ENCODE measurements around the gene KXD1.

The KXD1 gene

DNA sequence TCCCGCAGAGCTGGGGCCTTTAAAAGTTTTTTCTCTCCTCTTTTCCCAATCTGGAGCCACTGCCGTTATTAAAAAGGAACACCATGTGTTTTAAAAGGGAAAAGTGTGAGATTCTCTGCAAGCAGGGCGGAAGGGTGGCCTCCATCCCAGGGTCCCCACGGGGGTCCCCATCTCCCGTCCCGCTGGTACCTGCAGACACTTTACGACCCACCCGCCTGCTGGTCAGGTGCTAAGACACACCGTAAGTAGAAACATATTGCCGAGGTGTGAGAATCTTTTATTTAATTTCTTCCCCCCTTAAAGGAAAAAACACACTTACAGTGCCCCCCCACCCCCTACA, 47.1 kb downstream of the KXD1 start:
- TF ChIP-seq, protein P1, sequence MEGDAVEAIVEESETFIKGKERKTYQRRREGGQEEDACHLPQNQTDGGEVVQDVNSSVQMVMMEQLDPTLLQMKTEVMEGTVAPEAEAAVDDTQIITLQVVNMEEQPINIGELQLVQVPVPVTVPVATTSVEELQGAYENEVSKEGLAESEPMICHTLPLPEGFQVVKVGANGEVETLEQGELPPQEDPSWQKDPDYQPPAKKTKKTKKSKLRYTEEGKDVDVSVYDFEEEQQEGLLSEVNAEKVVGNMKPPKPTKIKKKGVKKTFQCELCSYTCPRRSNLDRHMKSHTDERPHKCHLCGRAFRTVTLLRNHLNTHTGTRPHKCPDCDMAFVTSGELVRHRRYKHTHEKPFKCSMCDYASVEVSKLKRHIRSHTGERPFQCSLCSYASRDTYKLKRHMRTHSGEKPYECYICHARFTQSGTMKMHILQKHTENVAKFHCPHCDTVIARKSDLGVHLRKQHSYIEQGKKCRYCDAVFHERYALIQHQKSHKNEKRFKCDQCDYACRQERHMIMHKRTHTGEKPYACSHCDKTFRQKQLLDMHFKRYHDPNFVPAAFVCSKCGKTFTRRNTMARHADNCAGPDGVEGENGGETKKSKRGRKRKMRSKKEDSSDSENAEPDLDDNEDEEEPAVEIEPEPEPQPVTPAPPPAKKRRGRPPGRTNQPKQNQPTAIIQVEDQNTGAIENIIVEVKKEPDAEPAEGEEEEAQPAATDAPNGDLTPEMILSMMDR (IDR thresholded peaks at IDR 0.05): no peak

DNA sequence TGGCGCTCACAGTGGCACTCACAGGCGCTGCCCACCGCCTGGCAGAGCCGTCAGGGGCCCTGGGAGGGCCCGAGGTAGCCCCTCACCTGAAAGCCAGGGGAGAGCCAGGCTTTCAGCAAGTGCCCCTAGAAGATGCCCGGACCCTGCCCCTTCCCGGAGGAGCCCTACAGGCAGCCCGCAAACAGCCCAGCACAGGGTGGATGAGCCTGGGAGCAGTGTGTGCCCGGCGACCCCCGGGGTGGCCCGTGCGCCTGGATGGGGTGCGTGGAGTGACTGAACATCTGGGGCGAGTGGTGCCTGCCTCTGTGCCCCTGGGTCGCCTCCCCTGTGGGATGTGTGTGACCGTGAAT, 47.5 kb downstream of the KXD1 start:
- TF ChIP-seq, protein P1 (IDR thresholded peaks at IDR 0.05): no peak

DNA sequence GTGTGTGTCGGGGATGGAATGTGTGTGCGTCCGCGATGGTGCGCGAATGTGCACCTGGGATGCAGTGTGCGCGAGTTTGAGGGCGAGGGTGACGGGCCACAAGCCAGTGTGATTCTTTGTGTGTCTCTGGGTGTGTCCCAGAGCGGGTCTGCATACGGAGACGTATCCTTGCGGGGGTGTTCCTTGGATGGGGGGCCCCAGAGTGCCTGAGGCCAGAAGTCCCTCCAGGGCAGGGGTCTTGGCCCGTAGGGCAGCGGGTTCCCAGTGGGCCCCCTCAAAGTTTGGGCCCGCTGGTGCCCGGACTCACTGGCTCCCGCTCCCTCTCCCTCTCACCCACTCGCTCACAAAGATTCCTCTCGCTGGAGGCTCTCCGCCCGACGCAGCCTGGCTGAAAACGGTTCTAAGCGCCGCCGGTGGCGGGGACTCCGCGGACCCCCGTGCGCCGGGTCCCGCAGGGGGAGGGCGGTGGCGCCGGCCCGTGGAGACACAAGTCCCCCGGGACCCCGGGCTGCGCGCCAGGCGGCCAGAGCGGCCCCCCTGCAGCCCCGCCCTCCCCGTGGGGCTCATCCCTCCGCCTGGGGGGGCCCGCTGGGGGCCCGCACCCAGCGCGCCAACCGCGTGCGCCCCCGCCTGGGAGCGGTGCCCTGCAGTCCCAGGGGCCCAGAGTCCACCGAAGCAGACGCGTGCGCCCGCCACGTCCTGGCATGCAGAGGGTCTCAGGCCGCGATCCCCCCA, 48.0 kb downstream of the KXD1 start:
- TF ChIP-seq, protein P1 (IDR thresholded peaks at IDR 0.05): no peak

DNA sequence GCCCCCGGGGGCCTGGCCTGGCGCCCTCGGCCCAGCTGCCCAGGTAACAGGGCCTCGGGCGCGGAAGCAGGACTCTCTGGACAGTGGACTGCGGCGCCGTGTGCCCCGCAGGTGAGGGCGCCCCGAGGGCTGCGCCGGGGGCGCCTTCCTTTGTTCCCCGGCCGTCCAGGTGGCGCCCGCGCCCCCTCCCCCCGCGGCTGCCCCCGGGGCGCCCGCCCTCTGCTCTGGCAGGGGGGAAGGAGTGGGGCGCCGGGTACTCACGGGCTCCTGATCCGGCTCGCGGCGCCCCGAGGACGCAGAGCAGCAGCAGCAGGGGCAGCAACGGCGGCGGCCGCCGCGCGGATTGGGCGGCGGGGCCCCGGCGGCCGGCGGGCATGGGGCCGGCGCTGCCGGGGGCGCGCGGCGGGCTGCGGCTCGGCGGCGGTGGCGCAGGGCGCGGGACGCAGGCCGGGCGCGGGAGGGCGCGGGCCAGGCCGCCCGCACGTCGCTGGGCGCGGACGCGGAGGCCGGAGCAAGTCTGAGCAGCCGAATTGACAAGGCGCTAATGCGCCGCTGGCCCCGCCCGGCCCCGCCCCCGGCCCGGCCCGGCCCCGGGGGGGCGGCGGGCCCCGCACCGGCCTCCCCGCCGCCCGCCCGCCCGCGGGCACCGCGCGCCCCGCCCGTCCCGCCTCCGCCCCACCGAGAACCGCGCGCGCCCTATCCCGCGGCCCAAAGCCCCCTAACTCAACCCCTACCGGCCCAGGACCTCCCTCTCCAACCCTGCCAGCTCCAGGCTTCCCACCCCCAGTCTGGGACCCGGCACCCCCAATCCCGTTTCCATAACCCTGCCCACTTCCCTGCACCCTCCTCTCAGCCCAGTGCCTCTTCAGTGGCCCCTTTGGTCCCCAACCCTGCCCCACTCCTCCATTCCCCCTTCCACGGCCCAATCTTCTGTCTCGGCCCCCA, 48.9 kb downstream of the KXD1 start, which contains the start of gene CRLF1:
CRLF1 (minus strand) TSS at position 519 of the 945 bp plus-strand sequence; CDS start at position 376, 143 bp downstream.
- TF ChIP-seq, protein P1 (IDR thresholded peaks at IDR 0.05): no peak

DNA sequence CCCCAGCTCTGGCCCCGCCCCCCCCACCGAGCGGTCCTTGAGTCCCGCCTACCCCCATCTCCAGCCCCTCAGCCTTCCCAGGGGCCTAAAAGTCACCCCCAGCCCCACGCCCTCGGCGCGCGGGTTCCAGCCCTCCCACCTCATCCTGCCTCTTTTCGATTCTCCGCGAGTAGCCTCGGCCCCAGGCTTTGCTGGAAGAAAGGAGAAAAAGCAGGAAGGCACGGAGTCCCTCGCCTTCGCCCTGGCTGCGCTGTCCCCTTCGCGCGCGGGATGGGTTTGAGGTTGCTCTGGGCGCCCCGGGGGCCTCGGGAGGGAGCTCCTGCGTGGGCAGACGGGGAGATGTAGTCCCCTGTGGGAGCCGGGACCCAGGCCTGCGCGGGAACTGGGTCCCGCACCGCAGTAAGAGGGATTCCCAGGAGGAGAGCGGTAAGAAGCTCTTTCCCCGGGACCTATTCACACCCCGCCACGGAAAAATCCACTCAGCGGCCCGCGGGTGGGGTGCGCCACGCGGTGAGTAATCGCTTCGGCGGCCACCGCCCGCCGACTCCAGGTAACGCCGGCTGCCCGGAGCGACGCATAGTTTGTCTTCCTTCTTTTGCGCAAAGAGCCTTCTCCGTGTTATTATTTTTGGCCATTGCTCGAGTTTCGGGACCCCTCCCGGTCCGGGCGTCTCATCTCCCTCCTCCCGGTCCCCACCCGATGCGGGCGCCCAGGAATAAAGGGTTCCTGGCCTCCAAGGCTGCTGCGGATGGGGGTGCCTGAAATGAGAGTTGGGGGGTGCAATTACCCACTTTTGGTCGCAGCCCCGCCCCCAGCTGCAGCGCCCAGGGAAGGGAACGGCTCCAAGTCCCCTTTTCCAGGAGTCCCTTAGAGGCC, 49.8 kb downstream of the KXD1 start:
- TF ChIP-seq, protein P1 (IDR thresholded peaks at IDR 0.05): no peak

DNA sequence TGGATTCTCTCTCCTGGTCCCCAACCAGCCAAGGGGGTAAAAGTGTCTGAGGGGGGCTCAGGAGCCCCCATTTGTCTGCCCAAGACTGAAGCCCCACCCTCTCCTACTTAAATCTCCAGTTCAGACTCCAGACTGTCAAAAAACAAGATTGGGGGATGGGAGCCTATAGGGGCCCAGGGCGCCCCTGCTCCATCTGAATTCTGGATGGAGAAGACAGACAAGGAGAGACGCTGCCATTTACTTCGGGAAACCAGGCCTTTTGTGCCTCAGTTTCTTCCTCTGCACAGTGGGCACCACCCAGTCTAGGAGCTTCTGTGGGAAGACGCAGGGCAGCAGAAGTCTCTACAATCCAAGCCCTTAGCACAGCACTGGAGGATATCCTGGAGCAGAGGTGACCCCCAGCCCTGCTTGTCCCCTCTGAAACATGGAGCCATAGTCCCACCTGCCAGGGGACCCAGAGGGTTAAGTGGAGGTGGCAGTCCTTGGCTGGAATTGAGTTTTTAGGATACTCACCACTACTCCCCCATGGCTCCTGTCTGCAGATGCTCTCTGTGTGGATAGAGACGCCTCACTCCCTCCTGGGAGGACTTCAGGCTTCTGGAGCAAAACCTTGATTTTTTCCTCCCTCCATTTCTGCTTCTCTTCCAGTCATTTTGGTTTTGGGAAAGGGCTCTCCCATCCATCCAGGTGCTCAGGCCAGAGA, 50.6 kb downstream of the KXD1 start:
- TF ChIP-seq, protein P1 (IDR thresholded peaks at IDR 0.05): no peak

Data from LNCAP (cell line).